PC-3 (cell line): ENCODE results near the gene FSTL5.

Experiments
- EZH2 ChIP-seq: fragments of 300-600 bp; sonication (generic); IDR thresholded peaks from one replicate; pipeline ENCODE4 v1.6.1; 2017; ENCODE audit warnings: antibody characterized with exemption, mild to moderate bottlenecking, low read length; ENCODE audit not compliant: unreplicated experiment
- EZH2phosphoT487 ChIP-seq: fragments of 300-600 bp; sonication (generic); IDR thresholded peaks from 2 replicates; pipeline ENCODE4 v1.6.1; 2018; ENCODE audit warnings: mild to moderate bottlenecking, antibody characterized with exemption, low read length, borderline replicate concordance
- TF ChIP-seq, protein P1 (sequence below): fragments of 300-600 bp; sonication (generic); conservative IDR thresholded peaks from 2 replicates; pipeline ENCODE4 v1.5.1; 2017; ENCODE audit warnings: antibody characterized with exemption, low read depth, mild to moderate bottlenecking, low read length

DNA sequence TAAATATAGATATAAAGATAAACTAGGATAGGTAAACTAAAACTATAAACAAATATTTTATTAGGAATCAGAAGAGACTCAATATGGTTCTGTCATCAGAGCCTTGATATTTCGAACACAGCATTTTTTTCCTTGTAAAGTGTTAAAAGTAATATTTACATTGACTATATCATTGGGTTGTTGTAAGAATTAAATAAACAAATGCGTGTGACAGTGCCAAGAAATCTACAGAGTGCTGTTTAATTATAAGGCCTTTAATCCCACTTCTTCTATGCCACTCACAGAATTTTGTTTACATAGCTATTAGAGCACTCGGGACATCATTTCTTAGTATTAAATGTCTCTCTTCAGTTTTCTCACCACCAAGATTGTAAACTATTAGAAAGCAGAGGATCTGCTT is 807.4 kb downstream of the FSTL5 start:
- TF ChIP-seq EZH2 (no peak), EZH2phosphoT487 (no peak)
- TF ChIP-seq, protein P1, sequence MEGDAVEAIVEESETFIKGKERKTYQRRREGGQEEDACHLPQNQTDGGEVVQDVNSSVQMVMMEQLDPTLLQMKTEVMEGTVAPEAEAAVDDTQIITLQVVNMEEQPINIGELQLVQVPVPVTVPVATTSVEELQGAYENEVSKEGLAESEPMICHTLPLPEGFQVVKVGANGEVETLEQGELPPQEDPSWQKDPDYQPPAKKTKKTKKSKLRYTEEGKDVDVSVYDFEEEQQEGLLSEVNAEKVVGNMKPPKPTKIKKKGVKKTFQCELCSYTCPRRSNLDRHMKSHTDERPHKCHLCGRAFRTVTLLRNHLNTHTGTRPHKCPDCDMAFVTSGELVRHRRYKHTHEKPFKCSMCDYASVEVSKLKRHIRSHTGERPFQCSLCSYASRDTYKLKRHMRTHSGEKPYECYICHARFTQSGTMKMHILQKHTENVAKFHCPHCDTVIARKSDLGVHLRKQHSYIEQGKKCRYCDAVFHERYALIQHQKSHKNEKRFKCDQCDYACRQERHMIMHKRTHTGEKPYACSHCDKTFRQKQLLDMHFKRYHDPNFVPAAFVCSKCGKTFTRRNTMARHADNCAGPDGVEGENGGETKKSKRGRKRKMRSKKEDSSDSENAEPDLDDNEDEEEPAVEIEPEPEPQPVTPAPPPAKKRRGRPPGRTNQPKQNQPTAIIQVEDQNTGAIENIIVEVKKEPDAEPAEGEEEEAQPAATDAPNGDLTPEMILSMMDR, result no peak
